HFFc6 (cell line): Measurements from ENCODE around the gene PRKCE. TPM values are rescaled to one million over a fixed set of nuclear protein-coding genes. Genes with fewer than 3 reads are reported as not detected.

Experiments
- DNase-seq: peaks from one replicate; pipeline ENCODE4 v3.0.0-alpha.2; 2018
- H3K27ac Mint-ChIP-seq: 2 replicates; pipeline ENCODE4 v1.8.0; 2020; ENCODE audit warnings: mild to moderate bottlenecking, mixed read lengths
- H3K27me3 Mint-ChIP-seq: 2 replicates; pipeline ENCODE4 v1.8.0; 2021; ENCODE audit warnings: mild to moderate bottlenecking, moderate library complexity, mixed read lengths; ENCODE audit not compliant: insufficient read depth
- H3K36me3 Mint-ChIP-seq: 2 replicates; pipeline ENCODE4 v1.8.0; 2021; ENCODE audit warnings: low read depth, mixed read lengths
- H3K4me1 Mint-ChIP-seq: 2 replicates; pipeline ENCODE4 v1.8.0; 2020; ENCODE audit warnings: low read depth, mixed read lengths
- H3K4me3 Mint-ChIP-seq: 2 replicates; pipeline ENCODE4 v1.8.0; 2020; ENCODE audit warnings: mild to moderate bottlenecking, moderate library complexity, mixed read lengths
- H3K9me3 Mint-ChIP-seq: 2 replicates; pipeline ENCODE4 v1.8.0; 2020; ENCODE audit warnings: mild to moderate bottlenecking, mixed read lengths
- CTCF ChIP-seq: fragments of 200-600 bp; sonication (generic); IDR thresholded peaks from 2 replicates; pipeline ENCODE4 v1.5.0; 2021; ENCODE audit warnings: antibody characterized with exemption, mild to moderate bottlenecking
- total RNA-seq, 6 experiments: library from RNA; stranded (reverse); fragmentation: NEBNext Ultra II Directional; extraction: Animal tissue kit (Norgen Biotek cat#: 25700); gene quantifications; 2 replicates in 1 of 6; 3 replicates in 5 of 6; pipeline ENCODE4 v1.2.3, GENCODE V29; 2021

Gene PRKCE
- total RNA-seq, 6 experiments from 2014 or later: 10.8 to 13.7 (median 12.0) TPM

GRCh38 chr2:46225150-46225625, 573.7 kb downstream of the PRKCE start:
- Mint-ChIP-seq H3K4me1 (peaks cover 27% of the 10 kb centered on the region), H3K27me3 (peaks cover 18% of the 10 kb centered on the region; the same call in 1 of the 2 replicates), H3K27ac (peak overlapping the region; percentile 89), H3K36me3 (peaks cover 9% of the 10 kb centered on the region; the same call in 1 of the 2 replicates), H3K4me3 (peak overlapping the region; percentile 45), H3K9me3 (no peaks in the 10 kb centered on the region)
- no peak for TF ChIP-seq CTCF
- DNase-seq: no peak

GRCh38 chr2:46225730-46226129, 574.3 kb downstream of the PRKCE start:
- DNase-seq: no peak
- Mint-ChIP-seq H3K27me3 (peaks cover 18% of the 10 kb centered on the region; the same call in 1 of the 2 replicates), H3K9me3 (no peaks in the 10 kb centered on the region), H3K27ac (peak overlapping the region; percentile 2; the same call in 1 of the 2 replicates), H3K36me3 (peaks cover 9% of the 10 kb centered on the region; the same call in 1 of the 2 replicates), H3K4me1 (peaks cover 27% of the 10 kb centered on the region), H3K4me3 (peak overlapping the region; percentile 6; the same call in 1 of the 2 replicates)
- TF ChIP-seq CTCF: no peak

GRCh38 chr2:46226620-46227019, 575.1 kb downstream of the PRKCE start:
- H3K27me3 Mint-ChIP-seq: peaks cover 21% of the 10 kb centered on the region; the same call in 1 of the 2 replicates
- H3K4me1 Mint-ChIP-seq: peaks cover 27% of the 10 kb centered on the region
- H3K36me3 Mint-ChIP-seq: peaks cover 9% of the 10 kb centered on the region; the same call in 1 of the 2 replicates
- no peak for DNase-seq
- no peak overlapping the region for H3K4me3 Mint-ChIP-seq
- H3K9me3 Mint-ChIP-seq: no peaks in the 10 kb centered on the region
- H3K27ac Mint-ChIP-seq: peak overlapping the region; percentile 2; the same call in 1 of the 2 replicates
- no peak for TF ChIP-seq CTCF

- peaks cover 27% of the 10 kb centered on the region for H3K4me1 Mint-ChIP-seq
- H3K27ac Mint-ChIP-seq: no peak overlapping the region
- peaks cover 5% of the 10 kb centered on the region; the same call in 1 of the 2 replicates for H3K36me3 Mint-ChIP-seq
- H3K27me3 Mint-ChIP-seq: peaks cover 18% of the 10 kb centered on the region; the same call in 1 of the 2 replicates
- no peak overlapping the region for H3K4me3 Mint-ChIP-seq
- DNase-seq: no peak
- H3K9me3 Mint-ChIP-seq: no peaks in the 10 kb centered on the region
- TF ChIP-seq CTCF: no peak
Observed at GRCh38 chr2:46227022-46227421, 575.5 kb downstream of the PRKCE start.

GRCh38 chr2:46227674-46228289, 576.3 kb downstream of the PRKCE start:
- no peaks in the 10 kb centered on the region for H3K9me3 Mint-ChIP-seq
- H3K27ac Mint-ChIP-seq: no peak overlapping the region
- DNase-seq: no peak
- peaks cover 4% of the 10 kb centered on the region; the same call in 1 of the 2 replicates for H3K36me3 Mint-ChIP-seq
- H3K27me3 Mint-ChIP-seq: peaks cover 19% of the 10 kb centered on the region; the same call in 1 of the 2 replicates
- H3K4me1 Mint-ChIP-seq: peaks cover 27% of the 10 kb centered on the region
- no peak overlapping the region for H3K4me3 Mint-ChIP-seq
- no peak for TF ChIP-seq CTCF
